ENCODE measurements around the gene ERICH4.
"Not testable (repeated sequence)": the region's sequence is repeated elsewhere in the genome, so short reads cannot be mapped to it uniquely, and the experiment has no call there.

Gene ERICH4, protein sequence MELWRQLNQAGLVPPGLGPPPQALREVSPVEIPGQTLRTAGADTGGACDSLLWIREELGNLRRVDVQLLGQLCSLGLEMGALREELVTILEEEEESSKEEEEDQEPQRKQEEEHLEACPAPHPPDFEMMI

DNA sequence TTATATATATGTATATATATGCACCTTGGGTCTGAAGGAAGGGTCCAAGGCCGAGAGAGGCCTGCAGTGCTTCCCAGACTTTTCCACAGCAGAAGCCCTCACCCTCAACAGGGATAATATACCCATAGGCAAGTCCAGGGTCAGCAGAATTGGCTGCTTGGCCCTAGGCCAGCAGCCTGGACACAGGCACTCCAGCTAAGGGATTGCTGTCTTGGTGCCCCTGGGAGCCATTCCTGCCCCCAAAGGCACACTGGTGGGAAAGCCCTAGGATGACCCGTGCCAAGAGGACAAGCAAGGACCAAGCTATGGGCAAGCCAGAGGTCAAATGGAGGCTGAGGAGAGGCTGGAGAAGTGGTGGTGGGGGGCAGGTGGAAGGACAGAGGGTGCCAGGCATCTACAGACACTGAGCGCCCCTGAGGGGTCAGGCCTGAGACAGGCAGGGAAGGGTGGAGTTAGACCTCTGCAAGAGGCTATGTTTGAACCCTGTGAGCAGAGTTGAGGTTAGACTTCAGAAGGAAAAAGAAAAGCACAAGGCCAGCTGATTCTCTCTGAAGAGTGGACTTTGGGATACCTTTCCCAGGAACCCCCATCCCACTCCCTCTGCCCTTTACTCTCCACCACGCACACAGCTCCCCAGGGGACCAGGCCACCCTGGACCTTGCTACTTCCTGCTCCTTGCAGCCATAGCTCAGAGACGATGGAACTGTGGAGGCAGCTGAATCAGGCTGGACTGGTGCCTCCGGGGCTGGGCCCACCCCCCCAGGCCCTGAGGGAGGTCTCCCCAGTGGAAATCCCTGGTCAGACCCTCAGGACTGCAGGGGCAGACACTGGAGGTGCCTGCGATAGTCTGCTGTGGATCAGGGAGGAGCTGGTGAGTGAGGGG is at the start of gene ERICH4:
TSS of gene ERICH4 (plus strand) at position 684 of the 883 bp plus-strand sequence. CDS start at position 698, 14 bp downstream.
- peak; percentile 9 for DNase-seq (ENCODE audit: low spot score)

DNA sequence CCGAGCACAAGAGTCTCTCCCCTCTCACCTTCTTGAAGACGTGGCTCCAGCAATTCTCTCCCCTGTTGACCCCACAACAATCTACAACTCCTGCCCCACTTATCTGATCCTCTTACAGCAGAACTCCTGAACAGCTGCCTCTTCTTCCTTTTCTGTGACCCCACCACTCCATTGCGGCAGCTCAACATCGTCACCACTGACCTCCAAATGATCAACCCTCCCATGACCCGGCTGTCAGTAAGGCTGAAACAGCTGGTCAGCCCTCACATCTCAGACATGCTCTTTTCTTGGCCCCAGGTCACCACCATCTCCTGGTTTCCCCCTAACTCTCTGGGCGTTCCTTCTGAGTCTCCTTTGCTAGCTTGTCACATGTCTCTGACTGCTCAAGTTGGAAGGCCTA is 47.6 kb upstream of the ERICH4 start:
- DNase-seq (ENCODE audit: low spot score), result no peak

DNA sequence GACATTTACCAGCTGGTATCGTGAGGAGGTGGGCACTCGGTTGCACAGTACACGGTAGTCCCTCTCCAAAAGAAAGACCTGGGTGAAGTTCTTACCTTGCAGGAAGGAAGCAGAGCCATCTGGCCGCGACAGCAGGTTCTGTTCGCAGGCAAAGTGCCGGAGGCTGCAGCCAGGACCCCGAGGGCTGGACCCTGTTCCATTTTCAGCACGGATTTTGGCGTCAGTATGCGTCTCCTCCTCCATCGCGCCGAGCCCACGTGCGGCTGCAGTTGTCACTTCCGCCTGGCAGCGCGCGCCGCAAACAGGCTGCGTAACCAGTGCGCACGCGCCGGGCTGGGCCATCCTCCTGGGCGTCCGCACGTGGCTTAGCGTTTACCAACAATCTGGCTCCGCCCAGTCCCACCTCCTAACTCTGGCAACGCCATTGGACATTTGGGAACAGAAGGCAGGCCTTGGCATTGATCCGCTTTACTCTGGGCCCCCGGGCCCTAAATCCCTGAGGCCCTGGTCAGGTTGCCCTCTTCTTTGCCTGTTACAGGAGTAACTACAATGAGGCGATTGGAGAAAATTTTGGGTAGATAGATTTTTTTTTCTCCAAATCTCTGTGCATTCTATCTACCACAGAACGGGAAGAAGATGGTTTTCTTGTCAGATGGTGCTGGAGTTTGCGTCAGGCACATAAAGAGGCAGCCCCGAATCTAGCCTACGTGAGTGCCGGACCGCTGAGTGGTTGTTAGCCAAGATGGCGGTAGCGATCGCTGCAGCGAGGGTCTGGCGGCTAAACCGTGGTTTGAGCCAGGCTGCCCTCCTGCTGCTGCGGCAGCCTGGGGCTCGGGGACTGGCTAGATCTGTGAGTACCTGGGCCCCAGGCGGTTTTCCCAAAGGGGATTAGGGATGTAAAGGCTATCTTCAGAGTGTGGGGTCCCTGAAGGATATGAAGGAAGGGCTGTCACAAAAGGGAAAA is 45.6 kb upstream of the ERICH4 start, which contains the start of the genes BCKDHA and EXOSC5:
TSS of gene BCKDHA (plus strand) at position 733 of the 964 bp plus-strand sequence. CDS start at position 743, 10 bp downstream.
TSS of gene EXOSC5 (minus strand) at position 274 of the 964 bp plus-strand sequence. CDS start at position 243, 31 bp downstream.
- peak; percentile 99 for DNase-seq (ENCODE audit: low spot score)

DNA sequence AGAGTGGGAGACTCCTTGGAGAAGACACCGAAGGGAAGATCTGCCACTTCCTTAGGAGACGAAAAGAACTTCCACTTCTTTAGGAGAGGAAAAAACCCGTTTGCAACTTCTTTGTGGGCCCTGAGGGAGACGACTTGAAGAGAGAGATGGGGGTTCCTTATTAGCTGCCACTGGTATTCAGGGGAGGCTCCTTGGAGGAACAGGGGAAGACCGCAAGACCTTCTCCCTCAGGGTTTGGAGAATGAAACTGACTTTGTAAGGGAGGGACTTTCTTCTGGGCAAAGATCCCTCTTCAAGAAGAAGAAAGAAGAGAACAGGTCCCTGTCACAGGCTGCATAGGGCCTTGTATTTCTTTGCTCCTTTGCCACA is 44.9 kb upstream of the ERICH4 start:
- DNase-seq (ENCODE audit: low spot score), result no peak

DNA sequence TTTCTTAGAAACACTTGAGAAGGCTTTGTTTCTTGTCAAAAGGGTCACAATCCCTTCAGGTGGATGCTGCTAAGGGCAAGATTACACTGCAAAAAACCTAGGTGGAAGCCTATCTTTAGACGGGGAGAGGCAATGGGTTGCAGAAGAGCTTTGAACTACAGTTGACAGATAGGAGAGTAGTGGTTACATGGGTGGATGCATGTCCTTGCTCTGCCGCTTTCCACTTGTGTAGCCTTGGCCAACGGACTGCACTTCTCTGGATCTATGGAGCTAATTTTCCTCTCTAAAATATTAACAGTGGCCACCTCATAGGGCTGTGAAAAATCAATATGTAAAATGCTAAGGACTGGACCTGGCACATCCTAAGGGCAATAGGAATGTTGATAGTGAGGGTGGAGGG is 44.4 kb upstream of the ERICH4 start:
- DNase-seq (ENCODE audit: low spot score), result no peak

DNA sequence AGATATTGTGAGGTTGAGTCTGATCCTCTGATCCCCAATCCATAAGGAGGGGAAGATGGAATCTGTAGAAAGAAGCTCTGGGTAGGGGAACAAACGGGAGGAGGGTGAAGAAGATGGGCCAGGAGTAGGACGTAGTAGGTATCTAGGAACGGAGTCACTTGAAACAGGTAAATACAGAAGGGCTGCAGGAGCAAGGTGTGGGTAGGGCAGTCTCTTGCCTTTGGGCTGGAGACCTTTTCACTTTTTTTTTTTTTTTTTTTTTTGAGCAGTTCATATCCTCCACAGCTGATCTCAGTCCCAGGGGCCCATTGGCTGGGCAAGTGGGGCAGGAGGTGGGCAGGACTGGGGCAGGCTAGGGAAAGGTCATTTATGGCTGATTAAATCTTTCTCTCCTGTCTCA is 43.9 kb upstream of the ERICH4 start:
- no peak for DNase-seq (ENCODE audit: low spot score)

DNA sequence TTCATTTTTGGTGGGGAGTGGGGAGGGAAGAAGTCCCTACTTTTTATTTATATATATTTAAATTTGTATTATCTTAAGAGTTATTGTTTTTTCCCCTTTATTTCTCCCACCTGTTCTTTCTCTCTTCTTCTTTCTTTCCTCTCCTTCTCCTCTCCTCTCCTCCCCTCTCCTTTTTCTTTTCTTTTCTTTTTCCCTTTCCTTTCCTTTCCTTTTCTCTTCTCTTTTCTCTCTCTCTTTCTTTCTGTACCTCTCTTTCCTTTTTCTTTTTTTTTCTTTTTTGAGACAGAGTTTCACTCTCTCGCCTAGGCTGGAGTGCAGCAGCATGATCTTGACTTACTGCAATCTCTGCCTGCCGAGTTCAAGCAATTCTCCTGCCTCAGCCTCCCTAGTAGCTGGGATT is 43.4 kb upstream of the ERICH4 start:
- no peak for DNase-seq (ENCODE audit: low spot score)

DNA sequence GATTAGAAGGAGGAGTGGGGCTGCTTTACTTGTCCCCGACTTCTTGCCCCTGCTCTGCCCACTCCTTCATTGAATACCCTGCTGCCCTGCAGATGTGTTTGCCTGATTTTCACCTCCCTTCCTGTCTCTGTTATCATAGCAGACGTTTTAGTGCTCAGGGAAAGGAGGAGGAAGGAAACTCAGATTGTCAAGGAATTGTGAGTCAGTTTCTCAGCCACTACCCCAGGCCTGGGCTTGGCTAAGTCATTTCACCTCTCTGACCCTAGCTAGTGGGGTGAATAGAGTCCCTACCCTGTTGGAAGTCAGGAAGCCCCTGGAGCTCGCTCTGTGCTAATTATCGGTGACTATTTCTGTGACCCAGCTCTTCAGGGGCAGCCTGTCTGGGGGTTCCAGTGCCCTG is 41.5 kb upstream of the ERICH4 start:
- no peak for DNase-seq (ENCODE audit: low spot score)

DNA sequence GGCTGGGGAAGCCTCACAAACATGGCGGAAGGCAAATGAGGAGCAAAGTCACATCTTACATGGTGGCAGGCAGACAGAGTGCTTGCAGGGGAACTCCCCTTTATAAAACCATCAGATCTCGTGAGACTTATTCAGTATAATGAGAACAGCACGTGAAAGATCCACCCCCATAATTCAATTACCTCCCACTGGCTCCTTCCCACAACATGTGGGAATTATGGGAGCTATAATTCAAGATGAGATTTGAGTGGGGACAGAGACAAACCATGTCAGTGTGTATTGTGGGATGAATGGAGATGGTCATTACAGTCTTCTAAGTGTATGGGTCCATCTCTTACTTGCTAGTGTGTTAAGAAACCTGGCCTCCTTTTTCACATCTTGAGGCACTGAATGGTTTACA is 40.9 kb upstream of the ERICH4 start:
- no peak for DNase-seq (ENCODE audit: low spot score)

DNA sequence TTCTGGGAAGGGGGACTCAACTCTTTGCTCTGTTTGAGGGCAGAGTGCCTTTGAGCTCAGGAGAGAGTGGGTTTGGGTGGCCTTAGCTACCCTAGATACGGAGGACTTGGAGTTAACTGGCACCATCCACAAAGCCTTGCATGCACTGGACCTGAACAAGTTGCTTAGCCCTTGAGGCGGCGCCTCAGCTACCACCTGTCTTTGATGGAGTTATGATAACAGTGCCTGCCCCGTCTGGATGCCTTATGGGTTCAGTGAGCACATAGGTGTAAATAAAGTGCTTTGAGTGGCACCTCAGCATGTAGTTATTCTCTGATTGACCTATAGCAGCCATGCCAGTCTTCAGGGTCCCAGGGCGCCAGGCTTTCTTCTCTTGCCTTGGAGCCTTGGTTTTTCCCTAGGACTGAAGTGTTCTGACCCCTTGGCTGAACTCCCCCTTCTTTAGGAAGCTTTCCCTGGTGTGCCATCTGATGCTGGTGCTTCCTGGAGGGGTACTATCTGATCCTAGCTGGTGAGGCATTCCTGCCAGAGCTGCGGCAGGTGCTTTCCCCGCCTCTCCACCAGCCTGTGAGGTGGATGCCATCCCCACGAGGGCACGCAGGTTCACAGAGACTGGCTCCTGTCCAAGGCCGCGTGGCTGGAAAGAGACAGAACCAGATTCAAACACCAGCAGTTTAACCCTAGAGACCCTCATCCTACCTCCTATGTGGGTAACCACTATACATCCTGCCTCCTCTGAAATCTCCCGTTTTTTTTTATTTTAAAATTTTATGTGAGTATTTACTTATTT is 39.6 kb upstream of the ERICH4 start:
- no peak for DNase-seq (ENCODE audit: low spot score)

DNA sequence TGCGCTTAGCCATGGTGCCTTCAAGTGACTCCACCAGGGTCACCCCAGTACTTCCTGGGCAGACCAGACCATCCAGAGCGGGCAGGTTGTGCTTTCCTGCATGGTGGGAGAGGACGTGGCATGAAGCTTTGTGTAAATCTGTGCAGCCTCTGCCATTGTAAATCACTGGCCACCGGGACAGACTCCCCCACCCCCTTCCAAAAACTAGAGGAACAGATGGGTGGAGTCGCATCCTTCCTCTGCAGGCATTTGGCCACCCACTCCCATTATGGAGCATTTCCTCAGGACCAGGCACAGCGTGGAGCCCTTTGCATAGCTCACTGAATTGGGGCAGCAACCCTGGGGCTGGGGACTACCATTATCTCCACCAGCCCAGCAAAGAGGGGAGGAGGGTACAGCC is 37.2 kb upstream of the ERICH4 start:
- DNase-seq (ENCODE audit: low spot score), result no peak

DNA sequence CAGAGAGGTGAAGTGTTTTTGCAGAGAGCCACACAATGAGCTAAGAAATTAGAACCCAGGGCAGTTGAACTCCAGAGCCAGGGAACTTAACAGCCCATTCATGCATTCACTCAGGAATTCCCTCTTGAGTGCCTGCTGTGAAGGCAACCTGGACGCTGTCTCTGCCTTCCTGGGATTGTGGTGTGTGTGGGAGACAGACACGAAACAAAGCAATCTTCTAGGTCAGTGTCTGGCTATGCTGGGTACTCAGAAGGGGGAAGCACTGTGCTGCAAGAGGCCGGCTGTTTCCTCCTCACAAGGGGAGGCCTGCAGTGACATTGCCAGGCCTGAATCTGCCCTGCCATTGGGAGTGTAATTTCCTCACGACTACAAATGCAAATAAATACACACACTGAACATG is 35.7 kb upstream of the ERICH4 start:
- no peak for DNase-seq (ENCODE audit: low spot score)

DNA sequence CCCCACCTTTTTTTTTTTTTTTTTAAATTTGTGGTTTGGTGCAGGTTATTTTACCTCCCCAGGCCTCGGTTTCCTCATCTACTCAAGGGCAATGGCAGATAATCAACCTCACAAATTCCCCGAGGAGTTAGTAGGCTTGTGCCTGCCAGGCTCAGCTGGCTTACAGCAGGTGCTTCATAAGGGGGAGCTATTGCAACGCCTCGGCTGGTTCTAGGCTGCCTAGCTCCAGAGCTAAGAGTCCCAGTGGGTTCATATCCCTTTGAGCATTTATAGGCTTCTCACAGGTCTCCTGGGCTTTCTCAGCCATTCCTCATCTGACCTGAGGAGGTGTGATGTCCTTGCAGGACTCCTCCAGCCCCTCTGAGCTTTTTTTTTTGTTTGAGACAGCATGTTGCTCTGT is 34.7 kb upstream of the ERICH4 start:
- no peak for DNase-seq (ENCODE audit: low spot score)

DNA sequence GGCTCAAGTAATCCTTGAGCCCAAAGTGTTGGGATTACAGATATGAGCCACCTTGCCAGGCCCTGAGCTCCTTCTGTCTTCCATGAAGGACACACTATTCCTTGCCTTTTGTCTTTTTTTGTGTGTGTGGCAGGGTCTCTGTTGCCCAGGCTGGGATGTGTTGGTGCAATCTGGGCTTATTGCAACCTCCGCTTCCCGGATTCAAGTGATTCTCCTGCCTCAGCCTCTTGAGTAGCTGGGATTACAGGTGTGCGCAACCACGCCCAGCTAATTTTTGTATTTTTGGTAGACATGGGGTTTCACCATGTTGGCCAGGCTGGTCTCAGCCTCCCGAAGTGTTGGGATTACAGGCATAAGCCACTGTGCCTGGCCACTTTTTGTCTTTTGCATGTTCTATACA is 34.1 kb upstream of the ERICH4 start:
- DNase-seq (ENCODE audit: low spot score), result not testable (repeated sequence)

DNA sequence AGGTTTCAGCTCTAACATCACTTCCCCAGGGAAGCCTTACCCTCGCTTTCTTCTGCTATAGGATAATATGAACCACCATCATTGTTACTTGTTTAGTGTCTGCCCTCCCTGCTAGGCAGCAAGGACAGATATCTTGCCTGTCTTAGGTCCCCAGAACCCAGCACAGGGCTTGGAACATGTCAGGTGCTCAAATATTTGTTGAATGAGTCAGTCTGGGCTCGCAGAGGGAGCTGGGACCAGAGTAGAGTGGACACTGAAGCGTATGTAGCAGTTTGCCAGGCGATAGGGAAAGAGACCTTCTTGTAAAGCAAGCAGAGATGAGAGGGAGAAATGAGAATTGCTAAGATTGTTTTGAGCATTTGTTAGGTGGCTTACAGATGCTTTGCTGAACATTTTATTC is 33.7 kb upstream of the ERICH4 start:
- DNase-seq (ENCODE audit: low spot score), result peak; percentile 75

DNA sequence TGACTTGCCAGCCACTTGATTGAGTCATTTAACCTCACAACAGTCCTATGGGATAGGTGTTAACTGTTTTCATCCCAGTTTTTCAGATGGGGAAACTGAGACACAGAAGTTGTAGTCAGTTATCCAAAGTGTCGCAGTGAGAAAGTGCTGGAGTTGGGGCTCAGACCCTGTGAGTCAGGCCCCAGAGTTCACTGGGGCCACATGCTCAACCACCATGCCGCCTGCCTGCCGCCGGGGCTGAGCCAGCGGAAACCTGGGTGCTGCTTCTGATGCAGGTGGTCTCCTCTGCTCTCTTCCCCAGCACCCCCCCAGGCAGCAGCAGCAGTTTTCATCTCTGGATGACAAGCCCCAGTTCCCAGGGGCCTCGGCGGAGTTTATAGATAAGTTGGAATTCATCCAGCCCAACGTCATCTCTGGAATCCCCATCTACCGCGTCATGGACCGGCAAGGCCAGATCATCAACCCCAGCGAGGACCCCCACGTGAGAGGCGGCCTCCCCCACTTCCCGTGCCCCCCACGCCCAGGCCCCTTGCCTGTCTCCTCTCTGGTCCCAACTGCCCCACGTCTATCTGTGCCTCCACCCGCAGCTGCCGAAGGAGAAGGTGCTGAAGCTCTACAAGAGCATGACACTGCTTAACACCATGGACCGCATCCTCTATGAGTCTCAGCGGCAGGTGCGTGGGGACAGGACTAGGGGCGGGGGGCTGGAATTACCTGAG is 32.5 kb upstream of the ERICH4 start:
- no peak for DNase-seq (ENCODE audit: low spot score)

DNA sequence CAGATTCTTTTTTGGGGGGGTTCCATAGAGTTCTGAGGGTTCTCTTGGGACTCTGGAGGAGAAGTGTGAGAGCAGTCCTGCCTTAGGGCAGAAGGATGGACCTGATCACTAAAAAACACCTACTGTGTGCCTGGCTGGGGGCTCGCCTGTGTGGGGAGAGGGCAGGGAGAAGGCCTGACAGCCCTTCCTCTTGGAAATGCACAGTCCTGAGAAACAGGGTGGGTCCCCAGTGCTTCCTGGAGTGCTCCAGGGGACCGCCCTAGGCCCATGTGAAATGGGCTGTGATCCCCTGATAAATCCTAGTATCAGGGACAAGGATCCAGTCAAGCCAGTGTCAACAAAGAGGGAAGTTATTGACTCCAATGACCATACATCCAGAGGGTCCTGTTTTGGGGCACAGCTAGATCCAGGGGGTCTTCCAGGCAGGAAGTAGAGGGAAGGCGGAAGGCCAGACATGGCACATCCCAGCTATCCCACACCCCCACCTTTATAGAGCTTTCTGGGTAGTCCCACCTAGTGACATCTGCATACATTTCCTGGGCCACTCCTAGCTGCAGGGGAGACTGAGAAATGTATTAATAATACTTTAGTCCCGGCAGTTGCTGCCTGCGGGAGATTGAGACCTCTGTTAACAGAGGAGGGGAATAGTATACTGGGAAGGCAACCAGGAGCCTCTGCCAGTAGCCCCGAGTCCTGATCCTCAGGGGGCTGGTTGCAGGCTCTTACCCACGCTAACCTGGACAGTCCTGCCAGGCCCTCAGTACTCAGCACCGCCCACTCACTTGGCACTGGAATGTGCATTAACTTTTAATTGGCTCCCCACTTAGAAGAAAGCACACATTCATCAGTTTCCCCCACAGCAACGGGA is 31.6 kb upstream of the ERICH4 start:
- no peak for DNase-seq (ENCODE audit: low spot score)

DNA sequence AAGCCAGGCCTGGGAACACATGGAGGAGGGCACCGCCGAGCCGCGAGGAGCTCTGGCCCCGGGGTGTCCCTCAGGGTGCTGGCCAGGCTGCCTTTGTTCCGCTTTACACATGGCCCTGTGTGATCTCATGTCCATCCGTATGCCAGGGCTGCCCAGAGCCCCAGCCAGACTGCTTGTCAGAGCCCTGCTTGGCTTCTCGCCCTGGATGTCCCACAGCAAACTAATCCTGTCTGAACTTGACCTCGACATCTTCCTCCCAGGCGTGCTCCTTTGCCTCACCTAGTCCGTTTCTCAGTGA is 31.0 kb upstream of the ERICH4 start:
- no peak for DNase-seq (ENCODE audit: low spot score)

DNA sequence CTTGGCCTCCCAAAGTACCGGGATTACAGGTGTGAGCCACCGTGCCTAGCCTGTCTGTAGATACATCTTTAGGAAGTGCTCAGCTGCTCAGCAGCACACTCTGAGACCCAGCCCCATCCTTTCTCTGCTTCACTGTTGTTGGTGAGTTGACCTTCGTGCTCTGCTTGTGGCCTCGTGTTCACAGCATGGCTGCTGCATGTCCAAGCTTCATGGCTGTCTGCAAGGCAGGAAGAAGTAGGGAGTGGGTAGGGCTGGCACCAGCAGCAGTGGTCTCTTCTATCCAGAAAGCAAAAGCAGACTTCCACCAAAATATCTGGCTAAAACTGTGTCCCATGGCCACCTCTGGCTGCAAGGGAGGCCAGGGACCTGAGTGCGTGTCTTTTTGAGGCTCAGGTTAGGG is 30.0 kb upstream of the ERICH4 start:
- DNase-seq (ENCODE audit: low spot score), result no peak

DNA sequence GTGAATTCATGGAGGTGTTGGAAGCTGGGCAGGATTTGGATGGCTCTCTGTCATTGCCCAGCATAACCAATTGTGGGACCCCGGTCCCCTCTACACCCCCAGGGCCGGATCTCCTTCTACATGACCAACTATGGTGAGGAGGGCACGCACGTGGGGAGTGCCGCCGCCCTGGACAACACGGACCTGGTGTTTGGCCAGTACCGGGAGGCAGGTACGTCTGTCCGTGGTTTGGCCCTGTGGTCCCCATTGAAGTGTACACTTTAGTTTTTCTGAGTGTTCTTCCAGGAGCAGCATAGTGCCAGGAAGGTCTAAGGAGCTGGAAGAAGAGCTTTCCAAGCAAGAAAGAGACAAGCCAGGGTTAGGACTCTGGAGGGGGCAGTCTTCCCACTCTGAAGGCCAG is 29.0 kb upstream of the ERICH4 start:
- DNase-seq (ENCODE audit: low spot score), result no peak
